WERI-Rb-1 (cell line): ENCODE results near the gene LBX2.
"Not testable (repeated sequence)": the region's sequence is repeated elsewhere in the genome, so short reads cannot be mapped to it uniquely, and the experiment has no call there.

Source experiments
- DNase-seq: peaks from one replicate; pipeline ENCODE4 v3.0.0-alpha.2; 2020
- H3K27ac ChIP-seq: fragments of 250-450 bp; sonication (Bioruptor Pico); 2 replicates; pipeline ENCODE4 v1.5.1; 2020; ENCODE audit warnings: mild to moderate bottlenecking, moderate library complexity
- H3K27me3 ChIP-seq: fragments of 250-450 bp; sonication (Bioruptor Pico); 2 replicates; pipeline ENCODE4 v1.5.1; 2021; ENCODE audit warnings: mild to moderate bottlenecking, low read depth, moderate library complexity; ENCODE audit not compliant: insufficient read depth, severe bottlenecking
- H3K36me3 ChIP-seq: fragments of 250-450 bp; sonication (Bioruptor Pico); 2 replicates; pipeline ENCODE4 v1.5.1; 2020; ENCODE audit warnings: mild to moderate bottlenecking, moderate library complexity
- H3K4me3 ChIP-seq: 2 replicates; pipeline ENCODE4 v1.5.1; 2011; ENCODE audit warnings: low read depth, mild to moderate bottlenecking, control low read depth, low read length
- H3K9me3 ChIP-seq: fragments of 250-450 bp; sonication (Bioruptor Pico); 2 replicates; pipeline ENCODE4 v1.5.1; 2021; ENCODE audit warnings: mild to moderate bottlenecking, moderate library complexity; ENCODE audit not compliant: severe bottlenecking
- TF ChIP-seq, protein P1 (sequence below): IDR thresholded peaks from 2 replicates; pipeline ENCODE4 v1.5.1; 2011; ENCODE audit warnings: low read depth, mild to moderate bottlenecking, control low read depth, inconsistent platforms, low read length

Gene LBX2

GRCh38 chr2:74474481-74474880 is 24.9 kb downstream of the LBX2 start:
- Histone ChIP-seq H3K4me3 (no peak overlapping the region), H3K27me3 (no peaks in the 10 kb centered on the region), H3K27ac (no peak overlapping the region), H3K9me3 (no peaks in the 10 kb centered on the region), H3K36me3 (peaks cover 48% of the 10 kb centered on the region)
- no peak for DNase-seq
- TF ChIP-seq, protein P1, sequence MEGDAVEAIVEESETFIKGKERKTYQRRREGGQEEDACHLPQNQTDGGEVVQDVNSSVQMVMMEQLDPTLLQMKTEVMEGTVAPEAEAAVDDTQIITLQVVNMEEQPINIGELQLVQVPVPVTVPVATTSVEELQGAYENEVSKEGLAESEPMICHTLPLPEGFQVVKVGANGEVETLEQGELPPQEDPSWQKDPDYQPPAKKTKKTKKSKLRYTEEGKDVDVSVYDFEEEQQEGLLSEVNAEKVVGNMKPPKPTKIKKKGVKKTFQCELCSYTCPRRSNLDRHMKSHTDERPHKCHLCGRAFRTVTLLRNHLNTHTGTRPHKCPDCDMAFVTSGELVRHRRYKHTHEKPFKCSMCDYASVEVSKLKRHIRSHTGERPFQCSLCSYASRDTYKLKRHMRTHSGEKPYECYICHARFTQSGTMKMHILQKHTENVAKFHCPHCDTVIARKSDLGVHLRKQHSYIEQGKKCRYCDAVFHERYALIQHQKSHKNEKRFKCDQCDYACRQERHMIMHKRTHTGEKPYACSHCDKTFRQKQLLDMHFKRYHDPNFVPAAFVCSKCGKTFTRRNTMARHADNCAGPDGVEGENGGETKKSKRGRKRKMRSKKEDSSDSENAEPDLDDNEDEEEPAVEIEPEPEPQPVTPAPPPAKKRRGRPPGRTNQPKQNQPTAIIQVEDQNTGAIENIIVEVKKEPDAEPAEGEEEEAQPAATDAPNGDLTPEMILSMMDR, result no peak

DNA sequence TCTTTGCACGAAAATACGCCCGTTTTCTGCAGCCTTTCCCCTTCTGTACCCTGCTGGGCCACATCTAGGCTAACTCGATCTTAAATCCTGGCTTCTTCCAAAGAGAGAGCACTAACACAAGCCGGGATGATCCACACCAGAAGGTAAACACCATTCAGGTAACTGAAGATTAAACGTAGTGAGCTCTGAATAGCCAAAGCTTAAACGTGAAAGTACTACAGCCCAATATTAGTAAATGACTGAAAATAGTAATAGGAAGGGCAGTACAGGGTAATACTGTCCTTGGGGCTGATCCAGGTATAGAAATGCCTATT is 26.5 kb downstream of the LBX2 start:
- DNase-seq, result no peak
- Histone ChIP-seq H3K4me3 (peak overlapping the region; percentile 68), H3K27ac (peak overlapping the region; percentile 86), H3K36me3 (peaks cover 43% of the 10 kb centered on the region), H3K9me3 (no peaks in the 10 kb centered on the region), H3K27me3 (no peaks in the 10 kb centered on the region)
- TF ChIP-seq, protein P1, result no peak

GRCh38 chr2:74472086-74472944 is 27.1 kb downstream of the LBX2 start, which contains the start of gene MRPL53:
Gene MRPL53, minus strand, starts transcription at chr2:74472680. Its CDS starts 20 bp downstream, at chr2:74472660.
- Histone ChIP-seq H3K9me3 (no peaks in the 10 kb centered on the region), H3K27me3 (no peaks in the 10 kb centered on the region), H3K4me3 (peak within 1 kb of the TSS; percentile 68), H3K36me3 (peaks cover 39% of the 10 kb centered on the region), H3K27ac (peak within 1 kb of the TSS; percentile 86)
- DNase-seq, result peak; percentile 98
- TF ChIP-seq, protein P1, result no peak; the same call in 1 of the 2 replicates

- peak overlapping the region; percentile 68 for H3K4me3 ChIP-seq
- no peak for DNase-seq
- H3K36me3 ChIP-seq, result peaks cover 36% of the 10 kb centered on the region
- no peaks in the 10 kb centered on the region for H3K27me3 ChIP-seq
- H3K27ac ChIP-seq, result peak overlapping the region; percentile 86
- TF ChIP-seq, protein P1, result no peak
- no peaks in the 10 kb centered on the region for H3K9me3 ChIP-seq
These were observed 27.9 kb downstream of the LBX2 start for GRCh38 chr2:74471332-74472065.

- not testable (repeated sequence) for H3K27me3 ChIP-seq, H3K9me3 ChIP-seq, H3K4me3 ChIP-seq, DNase-seq, H3K27ac ChIP-seq
- peaks cover 32% of the 10 kb centered on the region for H3K36me3 ChIP-seq
These were observed 28.7 kb downstream of the LBX2 start for GRCh38 chr2:74470742-74471141.

DNA sequence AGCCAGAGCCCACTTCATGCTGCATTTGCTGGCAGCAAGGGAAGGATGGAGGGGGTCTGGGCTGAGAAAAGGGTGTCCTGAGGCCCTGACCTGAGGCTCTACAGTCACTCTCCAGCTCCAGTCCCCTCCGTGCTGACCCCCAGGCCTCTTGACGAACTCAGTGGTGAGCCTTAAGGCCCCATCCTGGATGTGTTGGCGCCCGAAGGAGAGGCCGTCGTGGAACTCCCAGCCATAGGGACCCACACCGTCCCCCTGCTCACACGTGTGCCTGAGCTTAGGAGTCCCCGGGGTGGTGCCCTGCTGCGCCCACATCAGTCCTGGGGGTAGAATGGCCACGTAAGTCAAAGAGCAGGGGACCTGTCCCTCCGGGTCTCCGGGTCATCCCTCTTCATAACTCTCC is 35.0 kb downstream of the LBX2 start:
- Histone ChIP-seq H3K9me3 (no peaks in the 10 kb centered on the region), H3K36me3 (peaks cover 32% of the 10 kb centered on the region), H3K4me3 (peak overlapping the region; percentile 73), H3K27ac (peak overlapping the region; percentile 73), H3K27me3 (no peaks in the 10 kb centered on the region)
- TF ChIP-seq, protein P1, result no peak
- DNase-seq, result no peak
